CD4-positive, alpha-beta T cell treated with Interleukin-1 beta for 1 hour (primary cell): ENCODE data around the gene REXO1.
A peak's percentile ranks its signal among the peaks of the same experiment; 100 is the strongest.
"Not testable (repeated sequence)": the region's sequence is repeated elsewhere in the genome, so short reads cannot be mapped to it uniquely, and the experiment has no call there.

Experiments used
- DNase-seq, 2 donors: peaks; one replicate each; pipeline ENCODE4 v3.0.0-alpha.2; 2020 to 2022

The REXO1 gene

DNA sequence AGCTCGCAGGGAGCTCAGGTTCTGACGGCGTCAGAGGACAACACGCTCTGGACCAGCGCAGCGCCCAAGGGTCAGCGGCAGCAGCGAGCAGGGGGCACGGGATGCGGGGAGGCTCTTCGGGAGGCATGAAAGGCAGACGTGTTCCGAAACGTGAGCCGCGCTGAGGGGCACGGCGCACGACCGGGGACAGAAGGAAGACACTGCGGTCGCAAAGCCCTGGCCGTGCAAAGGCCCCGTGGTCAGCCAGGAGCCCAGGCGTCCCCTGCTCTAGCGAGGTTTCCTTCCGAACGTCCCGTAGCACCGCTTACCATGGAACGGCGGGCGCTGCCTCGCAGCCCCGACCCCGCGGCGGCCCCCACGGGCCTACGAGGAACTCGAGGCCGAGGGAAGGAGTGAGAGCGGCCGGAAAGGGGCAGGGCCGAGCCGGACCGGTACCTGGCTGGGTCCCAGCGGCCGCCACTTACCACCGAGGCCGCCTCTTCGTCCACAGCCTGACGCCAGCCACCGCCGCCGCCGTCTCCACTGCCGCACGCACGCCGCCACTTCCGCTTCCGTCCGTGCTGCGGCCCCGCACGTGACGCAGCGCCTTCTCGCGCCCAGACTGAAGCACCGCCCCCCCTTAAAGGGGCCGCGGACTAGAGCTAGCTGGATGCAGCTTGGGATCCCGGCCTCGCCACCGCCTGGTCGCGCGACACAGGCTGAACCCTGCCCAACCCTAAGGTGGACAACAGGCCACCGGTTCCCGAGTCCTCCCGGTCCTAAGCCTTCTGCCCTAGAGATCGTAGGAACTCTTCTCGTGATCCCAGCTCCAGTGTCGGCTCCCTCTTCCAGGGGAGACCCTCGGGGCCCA lies 27.6 kb upstream of the REXO1 start:
- peak; percentile 86 to 88 for DNase-seq

DNA sequence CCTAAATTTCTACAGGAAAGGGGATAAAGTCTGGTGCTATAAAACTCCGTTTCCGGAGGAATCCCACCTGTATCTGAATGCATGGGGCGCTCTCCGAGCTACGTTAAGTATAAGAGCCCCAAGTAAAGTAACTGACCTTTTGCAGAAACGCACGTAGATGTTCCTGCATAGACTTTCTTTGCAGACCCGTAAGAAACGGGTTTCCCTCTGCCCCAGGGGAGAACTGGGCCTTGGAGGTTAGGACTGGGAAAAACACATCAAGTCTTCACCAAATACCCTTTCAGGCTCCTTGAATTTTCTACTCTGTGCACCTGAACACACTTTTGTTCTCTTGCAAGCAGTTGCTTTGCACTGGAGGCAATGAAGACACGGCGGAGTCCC lies 27.0 kb upstream of the REXO1 start:
- DNase-seq, result not testable (repeated sequence)

DNA sequence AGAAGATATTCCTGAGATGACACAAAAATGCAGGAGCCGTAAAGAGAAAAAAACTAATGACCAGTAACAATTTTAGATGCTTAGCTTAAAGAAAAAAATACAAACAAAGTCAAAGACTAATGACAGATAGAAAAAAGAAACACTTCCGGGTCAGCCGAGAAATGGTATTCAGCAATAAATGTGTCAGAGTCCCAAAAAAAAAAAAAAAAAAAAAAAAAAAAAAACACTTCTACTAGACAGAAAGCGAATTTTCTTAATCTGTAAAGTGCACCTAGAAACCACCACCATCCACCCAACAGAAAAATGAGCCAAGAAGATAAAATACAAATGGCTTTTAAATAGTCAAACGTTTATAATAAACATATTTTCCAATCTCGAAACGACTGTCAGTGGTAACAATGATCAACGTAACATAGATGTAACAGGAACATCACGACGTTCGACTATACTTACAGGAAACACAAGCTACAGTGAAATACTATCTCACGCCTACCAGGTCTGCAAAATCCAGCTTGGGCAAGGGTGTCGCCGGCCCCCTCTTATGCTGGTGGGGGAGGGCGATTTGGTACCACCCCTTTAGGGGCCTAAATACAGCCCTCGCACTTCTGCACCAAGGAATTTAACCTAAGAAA lies 26.4 kb upstream of the REXO1 start:
- DNase-seq, result peak in 1 of 2 donors; percentile 60

DNA sequence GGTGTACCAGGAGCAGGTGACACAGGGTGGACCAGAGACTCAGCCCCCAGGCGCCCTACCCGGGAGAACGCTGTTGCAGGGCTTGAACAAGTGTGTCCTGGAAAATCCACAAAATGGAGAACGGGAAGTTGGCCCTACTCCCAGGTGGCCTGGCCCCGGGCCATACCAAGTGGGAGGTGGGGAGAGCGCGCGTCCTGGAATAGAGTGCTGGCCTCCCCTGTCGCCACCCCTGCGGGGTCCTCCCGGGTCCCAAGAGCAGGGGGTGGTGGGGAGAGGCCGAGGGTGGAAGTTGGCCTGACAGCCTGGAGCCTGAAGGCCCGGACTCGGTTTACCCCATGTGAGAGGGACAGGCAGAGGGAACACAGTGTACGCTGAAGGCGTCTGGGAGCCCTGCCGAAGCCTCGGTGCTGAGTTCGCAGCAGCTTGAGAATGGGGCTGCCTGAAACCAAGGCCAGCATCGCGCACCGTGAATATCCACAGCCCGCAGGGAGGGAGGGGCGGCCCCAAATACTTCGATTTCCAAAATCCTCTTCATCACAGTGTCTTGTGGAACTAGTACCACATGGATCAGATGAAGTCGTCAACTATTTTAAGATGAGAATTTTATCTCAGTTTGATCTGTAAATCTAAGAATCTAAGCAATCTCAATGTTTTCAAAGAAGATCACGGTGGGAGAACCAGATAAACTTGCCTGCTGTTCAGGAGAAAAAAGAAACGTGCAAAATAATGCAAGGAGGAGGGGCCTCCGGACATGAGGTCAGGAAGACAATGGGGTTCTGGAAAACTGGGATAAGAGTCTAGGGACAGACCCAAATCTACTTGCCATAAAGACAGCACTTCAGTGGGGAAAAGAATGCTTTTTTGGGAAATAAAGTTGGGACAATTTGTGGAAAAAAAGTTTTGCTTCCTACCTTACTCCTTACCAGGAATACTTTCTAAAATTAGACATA lies 25.5 kb upstream of the REXO1 start:
- DNase-seq, result no peak

DNA sequence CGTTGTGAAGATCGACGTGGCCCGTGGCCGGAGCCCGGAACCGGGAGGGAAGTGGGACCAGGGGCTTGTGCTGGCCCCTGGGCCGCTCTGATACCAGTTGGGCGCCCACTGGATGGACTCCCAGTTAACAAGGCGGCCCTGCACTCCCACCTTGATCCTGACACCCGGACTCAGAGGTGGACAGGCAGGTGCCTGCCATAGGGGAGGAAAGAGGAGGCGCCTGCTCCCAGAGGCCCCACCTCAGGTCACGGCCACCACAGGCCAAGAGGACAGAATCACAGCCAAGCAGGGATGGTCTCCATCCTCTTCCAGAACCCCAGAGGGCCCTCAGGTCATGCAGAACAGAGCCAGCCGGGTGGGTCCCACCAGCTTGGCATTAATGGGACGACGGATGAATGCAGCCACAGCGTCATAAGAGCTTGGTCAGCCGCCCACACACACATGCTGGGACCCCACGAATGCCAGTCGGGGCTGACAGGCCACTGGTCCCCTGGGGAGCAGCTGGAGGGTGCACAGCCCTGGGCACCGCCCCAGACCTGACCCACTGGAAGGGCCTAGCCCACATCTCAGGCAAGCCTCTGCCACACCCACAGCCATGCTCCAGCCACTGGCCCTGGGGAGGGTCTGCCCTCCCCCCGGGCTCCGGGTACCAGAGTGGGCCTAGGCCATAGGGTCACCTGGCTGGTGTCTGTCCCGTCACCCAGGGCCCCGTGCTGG lies 24.7 kb upstream of the REXO1 start:
- DNase-seq, result no peak

DNA sequence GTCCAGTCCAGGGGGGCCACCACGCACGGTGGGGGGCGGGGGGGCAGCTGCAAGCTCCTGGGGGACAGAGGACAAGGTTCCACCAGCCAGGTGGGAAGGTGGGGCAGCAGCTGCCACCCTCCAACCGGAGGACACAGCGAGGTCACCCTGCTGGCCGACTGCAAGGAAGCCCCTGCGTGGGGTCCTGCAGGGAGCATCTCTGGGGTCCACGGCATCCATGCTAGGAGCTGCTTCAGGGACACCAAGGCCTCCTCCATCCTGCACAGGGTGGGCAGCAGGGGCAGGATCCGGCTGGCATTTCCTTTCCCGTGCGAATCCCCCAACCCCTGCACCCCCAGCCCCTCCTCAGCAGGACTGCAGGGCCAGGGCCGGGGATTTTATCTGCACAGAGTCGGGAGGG lies 23.3 kb upstream of the REXO1 start:
- no peak for DNase-seq

DNA sequence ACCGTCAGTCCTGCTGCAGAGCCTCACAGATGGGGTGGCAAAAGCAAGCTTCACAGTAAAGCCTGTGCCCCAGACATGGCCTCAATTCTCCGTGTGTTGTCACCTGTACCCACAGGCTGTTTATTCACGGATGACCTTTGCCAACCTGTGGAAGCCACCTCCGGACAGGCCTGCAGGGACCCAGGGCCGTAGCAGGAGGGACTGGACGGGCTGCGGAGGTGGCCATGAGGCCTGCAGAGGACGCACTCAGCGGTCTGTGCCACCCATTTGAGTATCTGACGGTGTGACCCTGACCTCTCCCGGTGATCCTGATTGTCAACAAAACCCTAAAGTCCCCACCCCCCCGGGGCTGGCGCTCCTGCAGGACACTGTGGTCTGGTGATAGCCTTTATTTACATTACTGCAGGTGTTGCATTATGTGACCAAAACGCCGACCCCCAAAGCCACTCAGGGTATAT lies 22.9 kb upstream of the REXO1 start:
- no peak for DNase-seq

DNA sequence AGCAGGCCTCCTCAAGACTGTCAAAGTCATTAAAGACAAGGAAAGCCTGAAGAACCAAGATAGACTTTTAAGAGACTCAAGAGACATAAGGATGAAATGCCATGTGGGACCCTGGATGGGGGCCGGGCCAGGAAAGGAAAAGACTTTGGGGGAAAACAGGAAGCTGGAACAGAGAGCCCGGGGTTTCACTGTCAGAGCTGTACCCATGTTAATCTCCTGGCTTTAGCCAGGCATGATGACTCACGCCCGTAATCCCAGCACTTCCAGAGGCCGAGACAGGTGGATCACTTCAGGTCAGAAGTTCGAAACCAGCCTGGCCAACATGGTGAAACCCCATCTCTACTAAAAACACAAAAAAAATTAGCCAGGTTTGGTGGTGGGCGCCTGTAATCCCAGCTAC lies 20.7 kb upstream of the REXO1 start:
- DNase-seq, result no peak

DNA sequence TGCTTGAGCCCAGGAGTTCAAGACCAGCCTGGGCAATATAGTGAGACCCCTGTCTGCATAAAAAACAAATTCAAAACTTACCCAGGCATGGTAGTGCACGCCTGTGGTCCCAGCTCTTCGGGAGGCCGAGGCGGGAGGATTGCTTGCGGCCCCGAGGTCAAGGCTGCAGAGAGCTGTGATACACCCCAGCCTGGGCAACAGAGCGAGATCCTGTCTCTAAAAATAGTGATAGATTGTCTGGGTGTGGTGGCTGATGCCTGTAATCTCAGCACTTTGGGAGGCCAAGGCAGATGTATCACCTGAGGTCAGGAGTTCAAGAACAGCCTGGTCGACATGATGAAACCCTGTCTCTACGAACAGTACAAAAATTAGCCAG lies 19.1 kb upstream of the REXO1 start:
- no peak for DNase-seq

DNA sequence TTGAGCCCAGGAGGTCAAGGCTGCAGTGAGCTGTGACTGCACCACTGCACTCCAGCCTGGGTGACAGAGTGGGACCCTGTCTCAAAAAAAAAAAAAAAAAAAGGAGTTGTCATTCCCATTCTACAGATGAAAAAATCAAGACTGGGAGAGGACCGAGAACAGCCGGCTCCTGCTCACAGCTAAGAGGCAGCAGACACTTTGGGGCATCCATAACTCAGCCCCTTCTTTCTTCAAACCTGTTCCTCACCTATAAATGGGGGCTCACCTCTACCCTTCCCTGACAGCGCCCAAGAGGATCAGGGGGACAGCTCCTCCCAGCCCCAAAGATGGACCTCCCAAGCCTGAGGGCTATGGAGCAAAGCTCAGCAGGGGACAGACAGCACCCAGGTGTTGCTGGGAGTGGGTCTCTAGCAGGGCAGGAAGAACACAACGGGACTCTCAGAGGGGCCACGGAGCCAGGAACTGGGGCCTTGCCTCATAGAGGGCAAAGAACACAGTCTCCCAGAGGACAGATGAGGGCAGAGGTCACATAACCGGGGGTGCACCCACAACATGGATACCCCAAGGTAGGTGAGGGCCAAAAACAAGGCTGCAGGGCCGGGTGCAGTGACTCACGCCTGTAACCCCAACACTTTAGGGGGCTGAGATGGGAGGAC lies 18.5 kb upstream of the REXO1 start:
- no peak for DNase-seq

DNA sequence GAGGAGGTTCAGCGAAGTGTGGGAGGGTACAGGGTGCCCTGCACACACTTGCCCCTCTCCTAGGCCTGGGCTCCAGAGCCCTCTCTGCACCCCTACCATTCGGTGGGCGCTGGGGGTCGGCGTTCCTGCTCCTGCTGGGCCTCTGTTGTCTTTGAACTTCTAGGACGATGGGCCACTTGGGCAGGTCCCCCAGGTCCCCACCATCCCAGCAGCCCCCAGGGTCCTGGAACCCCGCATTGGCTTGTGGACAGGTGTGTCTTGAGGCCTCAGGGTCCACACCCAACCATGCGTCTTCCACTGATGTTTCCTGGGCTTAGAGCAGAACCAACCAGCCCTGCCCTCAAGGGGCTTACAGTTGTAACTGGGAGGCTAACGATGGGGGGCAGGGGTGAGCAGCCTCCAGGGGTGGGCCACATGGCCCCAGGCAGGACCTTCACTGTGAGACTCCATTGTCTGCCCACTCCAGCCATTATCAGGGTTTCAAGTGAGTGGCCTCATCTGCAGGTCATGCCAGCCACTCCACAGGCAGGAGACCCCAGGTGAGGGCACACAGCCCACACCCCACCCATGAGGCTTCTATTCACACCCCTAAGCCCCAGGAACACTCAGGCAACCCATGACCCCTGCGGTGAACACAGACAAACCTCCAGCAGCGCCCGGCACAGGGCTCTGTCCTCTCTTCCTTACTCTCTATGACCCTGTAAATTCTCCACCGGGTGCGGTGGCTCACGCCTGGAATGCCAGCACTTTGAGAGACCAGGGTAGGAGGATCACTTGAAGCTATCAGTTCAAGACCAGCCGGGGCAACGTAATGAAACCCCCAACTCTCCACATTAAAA lies 17.1 kb upstream of the REXO1 start:
- DNase-seq, result no peak

DNA sequence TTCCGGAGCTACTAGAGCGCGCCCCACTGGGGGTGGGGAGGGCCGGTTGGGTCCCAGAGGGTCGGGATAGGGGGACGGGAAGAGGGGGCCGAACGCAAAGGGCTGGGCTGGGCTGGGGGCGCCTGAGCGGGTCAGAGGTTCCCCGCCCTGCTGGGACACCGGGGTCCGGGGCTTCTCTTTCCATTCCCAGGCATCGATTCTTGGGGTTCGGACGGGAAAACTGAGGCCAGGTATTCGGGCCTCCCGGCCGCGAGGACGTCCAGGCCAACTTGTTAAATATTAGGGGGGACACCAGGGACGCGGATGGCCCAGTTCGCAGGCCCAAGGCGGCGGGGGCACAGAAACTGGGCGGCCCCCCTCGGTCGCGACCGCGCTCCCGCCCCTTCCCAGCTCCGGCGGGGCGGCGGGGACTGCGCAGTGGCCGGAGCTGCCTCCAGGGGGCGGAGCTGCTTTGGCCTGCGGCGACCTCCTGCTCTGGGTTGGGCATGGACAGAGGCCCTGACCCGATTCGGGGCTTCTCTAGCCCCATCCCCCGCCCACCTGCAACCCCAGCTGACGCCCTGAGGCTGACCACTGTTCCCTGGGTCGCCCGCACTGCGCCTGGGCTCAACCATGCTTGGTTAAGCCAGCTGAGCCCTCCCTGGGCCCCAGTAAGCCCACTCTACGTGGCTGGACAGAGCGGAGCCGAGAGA lies 16.3 kb upstream of the REXO1 start:
- peak; percentile 69 to 75 for DNase-seq

DNA sequence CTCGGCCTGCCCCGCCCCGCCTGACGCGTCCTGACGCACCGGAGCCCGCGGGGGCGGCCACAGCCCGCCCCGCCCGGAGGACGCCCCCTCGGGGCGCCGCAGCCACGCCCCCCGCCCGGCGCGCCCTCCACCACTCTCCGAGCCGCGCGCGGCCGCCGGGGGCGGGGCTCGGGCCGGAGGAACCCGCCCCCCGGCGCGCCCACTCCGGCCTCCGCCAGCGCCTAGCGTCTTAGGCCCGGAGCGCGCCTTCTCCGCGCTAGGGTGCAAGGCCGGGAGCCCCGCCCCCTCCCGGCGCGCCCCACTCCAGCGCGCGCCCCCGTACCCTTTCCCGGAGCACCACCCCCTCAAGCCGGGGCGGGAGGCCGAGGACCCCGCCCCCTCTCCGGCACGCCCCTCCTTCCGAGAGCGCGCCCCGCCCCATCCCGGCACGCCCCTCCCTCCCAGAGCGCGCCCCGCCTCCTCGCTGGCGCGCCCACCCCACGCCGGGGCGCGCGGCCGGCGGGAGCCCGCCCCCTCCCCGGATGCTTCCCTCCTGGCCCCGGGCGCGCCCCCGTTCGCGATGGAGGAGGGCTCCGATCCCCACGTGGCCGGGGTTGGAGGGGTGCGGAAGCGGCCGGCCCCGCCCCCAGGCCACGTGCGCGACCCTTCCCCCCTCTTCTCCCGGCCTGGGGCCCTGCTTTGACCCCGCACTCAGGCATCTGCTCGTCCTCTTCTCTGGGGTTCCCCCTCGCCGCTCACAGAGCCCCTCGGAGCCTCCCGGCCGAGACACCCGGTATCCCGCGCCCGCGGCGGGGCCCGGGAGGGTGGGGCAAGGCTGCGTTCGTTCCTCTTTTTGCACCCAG lies 15.6 kb upstream of the REXO1 start:
- DNase-seq, result peak; percentile 93

DNA sequence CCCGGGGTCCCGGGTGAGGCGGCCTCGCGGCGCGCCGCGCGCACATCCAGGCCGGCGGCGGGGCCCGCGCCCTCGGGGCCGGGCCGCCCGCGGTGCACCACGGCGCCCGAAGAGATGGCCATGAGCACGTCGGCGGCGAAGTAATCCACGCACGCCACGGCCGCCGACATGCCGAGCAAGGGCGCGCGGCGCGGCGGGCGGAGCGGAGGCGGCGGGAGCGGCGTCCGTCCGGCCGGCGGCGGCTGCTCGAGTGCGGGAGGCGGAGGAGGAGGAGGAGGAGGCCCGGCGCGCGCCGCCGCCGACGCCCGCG lies 15.0 kb upstream of the REXO1 start, which contains the start of gene KLF16:
TSS of gene KLF16 (minus strand) at position 252 of the 310 bp plus-strand sequence. CDS start at position 170, 82 bp downstream.
- DNase-seq, result no peak

DNA sequence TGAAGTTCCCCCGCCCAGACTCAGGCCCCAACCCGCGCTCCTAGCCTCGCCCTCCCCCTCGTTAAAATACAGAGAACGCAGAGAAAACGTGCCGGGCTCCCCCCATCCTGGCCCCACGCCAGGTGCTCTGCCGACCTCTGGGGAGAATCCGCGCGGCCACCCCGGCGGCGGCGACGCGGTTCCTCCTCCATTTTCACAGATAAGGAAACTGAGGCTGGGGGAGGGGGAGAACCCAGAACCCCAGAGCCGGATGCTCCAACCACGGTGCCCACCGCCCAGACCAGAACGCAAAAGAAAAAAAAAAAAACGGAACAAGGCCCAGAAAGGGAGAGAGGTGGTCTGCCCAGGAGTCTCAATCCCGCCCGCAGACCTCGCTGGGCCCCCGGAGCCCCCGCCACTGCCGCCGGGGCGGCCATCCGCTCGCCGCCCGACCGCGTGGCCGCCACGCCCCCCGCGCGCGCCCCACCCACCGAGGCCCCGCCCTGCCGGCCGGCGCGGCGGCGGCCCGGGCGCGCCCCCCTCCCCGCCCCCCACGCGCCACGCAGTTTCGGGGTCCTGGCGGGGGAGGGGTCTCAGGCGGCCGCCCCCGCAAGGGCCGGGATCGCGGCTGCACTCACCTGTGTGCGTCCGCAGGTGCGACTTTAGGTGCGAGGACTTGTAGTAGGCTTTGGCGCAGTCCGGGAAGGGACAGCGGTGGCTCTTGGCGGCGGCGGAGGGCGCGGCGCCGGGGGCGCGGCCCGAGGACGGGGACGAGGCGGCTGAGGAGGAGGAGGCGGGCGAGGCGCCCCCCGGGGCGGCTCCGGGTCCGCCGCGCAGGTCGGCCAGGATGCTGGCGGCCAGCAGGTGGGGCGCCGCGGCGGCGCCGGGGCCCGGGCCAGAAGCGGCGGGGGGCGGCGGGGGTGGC lies 14.4 kb upstream of the REXO1 start:
- DNase-seq, result peak; percentile 56 to 71

DNA sequence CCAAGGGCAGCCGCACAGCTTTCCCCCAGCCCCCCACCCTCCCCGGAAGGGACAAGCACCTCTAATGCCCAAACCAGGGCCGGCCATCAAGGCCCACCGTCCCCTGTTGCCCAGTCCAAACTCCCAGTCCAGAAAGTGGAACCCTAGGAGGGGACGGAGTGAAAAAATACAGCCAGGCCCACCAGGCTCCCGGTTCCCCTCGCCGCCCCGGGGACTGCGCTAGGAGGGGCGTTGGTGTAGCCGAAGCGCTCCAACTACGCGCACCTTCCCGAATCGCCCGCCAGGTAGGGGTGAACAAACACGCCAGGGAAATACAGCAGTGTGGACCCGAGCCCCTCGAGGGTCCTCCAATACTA lies 13.8 kb upstream of the REXO1 start:
- no peak for DNase-seq

DNA sequence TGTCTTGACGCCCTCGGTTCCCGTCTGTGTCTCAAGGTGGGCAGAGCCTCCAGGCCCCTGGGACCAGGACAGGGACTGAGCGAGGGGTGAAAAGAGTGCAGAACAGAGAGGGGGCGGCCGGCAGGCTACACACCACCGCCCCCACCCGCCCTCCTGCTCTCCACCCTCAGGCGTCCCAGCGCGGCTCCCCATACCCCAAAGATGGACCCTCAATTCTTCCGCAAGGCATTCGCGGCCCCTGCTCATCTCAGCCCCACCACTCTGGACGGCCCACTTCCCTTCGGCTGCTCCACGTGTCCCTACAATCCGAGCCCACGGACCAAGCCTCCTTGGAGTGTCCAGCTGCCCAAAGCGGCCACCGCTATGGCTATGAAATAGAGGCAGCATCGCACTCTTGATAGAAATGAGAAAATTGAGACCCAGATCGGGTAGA lies 13.3 kb upstream of the REXO1 start:
- DNase-seq, result no peak

DNA sequence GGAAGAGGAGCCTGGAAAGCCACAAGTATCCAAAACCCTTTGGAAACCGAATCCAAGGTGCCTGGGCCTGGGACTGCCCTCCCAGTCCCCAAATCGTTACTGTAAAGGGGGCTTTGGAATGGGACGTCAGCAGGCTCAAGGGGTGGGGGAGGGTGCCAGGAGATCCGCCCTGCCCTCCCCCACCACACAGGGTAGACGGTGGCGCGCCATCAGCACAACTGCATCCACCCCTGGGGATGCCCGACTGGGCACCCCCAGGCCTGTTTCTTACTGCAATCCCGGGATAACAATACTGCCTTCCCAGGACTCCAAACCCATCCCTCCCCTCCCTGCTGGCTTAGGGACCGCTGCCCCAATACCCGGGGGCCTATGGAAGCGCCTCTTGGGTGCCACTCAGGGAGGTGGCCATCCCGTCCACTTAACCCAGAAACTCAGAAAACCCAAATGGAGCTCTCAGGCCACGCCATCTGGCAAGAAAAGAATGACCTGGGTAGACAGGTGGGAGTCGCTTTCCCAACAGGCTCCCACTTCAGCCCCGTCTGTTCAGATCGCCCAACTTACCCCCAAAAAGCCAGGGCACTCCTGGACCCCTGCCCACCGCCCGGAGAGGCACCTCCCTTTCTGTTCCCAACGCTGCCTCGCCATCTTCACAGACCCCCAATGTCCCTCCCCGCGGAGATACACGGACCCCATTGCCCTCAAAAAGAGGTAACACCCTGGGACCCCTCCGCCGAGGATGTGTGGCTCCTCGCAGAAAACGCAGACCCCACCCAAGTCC lies 12.7 kb upstream of the REXO1 start:
- DNase-seq, result no peak
